Lower lobe of right lung (tissue), 2 donors: ENCODE data around the gene FRMPD2. TPM values are rescaled to one million over a fixed set of nuclear protein-coding genes. Genes with fewer than 3 reads are reported as not detected.

Source experiments
- ATAC-seq, 2 donors: fragments of 200-7000 bp; cut with Tn5 transposase; one replicate each; pipeline ENCODE4 v1.9.1; 2020 to 2022; ENCODE audit warnings: mild to moderate bottlenecking in 2 of 2, moderate library complexity in 2 of 2
- DNase-seq: peaks from one replicate; pipeline ENCODE4 v3.0.0-alpha.2; 2020
- H3K27ac ChIP-seq: fragments of 200-600 bp; one replicate; pipeline ENCODE4 v1.8.0; 2022
- H3K27me3 ChIP-seq: fragments of 200-600 bp; one replicate; pipeline ENCODE4 v1.8.0; 2022; ENCODE audit warnings: low read depth
- H3K36me3 ChIP-seq: fragments of 200-600 bp; one replicate; pipeline ENCODE4 v1.8.0; 2022; ENCODE audit warnings: mild to moderate bottlenecking
- H3K4me1 ChIP-seq: fragments of 200-600 bp; one replicate; pipeline ENCODE4 v1.8.0; 2022
- H3K4me3 ChIP-seq: fragments of 200-600 bp; one replicate; pipeline ENCODE4 v1.8.0; 2022; ENCODE audit warnings: mild to moderate bottlenecking
- H3K9me3 ChIP-seq: fragments of 200-600 bp; one replicate; pipeline ENCODE4 v1.8.0; 2022
- CTCF ChIP-seq: fragments of 200-600 bp; IDR thresholded peaks from one replicate; pipeline ENCODE4 v1.8.0; 2022; ENCODE audit warnings: antibody characterized with exemption, mild to moderate bottlenecking
- intact Hi-C: fragments of 100-400 bp; cut with DNase I; formaldehyde crosslinking; loops from one replicate; pipeline ENCODE4 v1.11.0; 2022
- total RNA-seq: library from RNA; stranded (reverse); fragmentation: NEBNext Ultra II Directional; extraction: Animal tissue kit (Norgen Biotek cat#: 25700); gene quantifications from one replicate; pipeline ENCODE4 v1.2.1, GENCODE V29; 2021
- donor health status: DM: no; HTN: yes; CAD: no; lungs with severe emphysema.

FRMPD2 gene
- total RNA-seq, 1 donor from 2014 or later: 5.3 TPM

GRCh38 chr10:48214716-48215485 lies 59.6 kb downstream of the FRMPD2 start:
- DNase-seq (no peak), ATAC-seq (no peak)
- Histone ChIP-seq H3K27ac (no peak overlapping the region), H3K4me3 (no peak overlapping the region), H3K4me1 (no peaks in the 10 kb centered on the region), H3K9me3 (no peaks in the 10 kb centered on the region), H3K36me3 (no peaks in the 10 kb centered on the region), H3K27me3 (no peaks in the 10 kb centered on the region)
- intact Hi-C loops: no loop called here
- TF ChIP-seq CTCF: no peak

GRCh38 chr10:48213047-48213446 lies 61.4 kb downstream of the FRMPD2 start:
- ATAC-seq (no peak), DNase-seq (no peak)
- no peaks in the 10 kb centered on the region for H3K36me3 ChIP-seq
- H3K27ac ChIP-seq: no peak overlapping the region
- H3K4me3 ChIP-seq: no peak overlapping the region
- no peaks in the 10 kb centered on the region for H3K4me1 ChIP-seq
- H3K27me3 ChIP-seq: no peaks in the 10 kb centered on the region
- no peaks in the 10 kb centered on the region for H3K9me3 ChIP-seq
- intact Hi-C loops: no loop called here
- no peak for TF ChIP-seq CTCF

DNA sequence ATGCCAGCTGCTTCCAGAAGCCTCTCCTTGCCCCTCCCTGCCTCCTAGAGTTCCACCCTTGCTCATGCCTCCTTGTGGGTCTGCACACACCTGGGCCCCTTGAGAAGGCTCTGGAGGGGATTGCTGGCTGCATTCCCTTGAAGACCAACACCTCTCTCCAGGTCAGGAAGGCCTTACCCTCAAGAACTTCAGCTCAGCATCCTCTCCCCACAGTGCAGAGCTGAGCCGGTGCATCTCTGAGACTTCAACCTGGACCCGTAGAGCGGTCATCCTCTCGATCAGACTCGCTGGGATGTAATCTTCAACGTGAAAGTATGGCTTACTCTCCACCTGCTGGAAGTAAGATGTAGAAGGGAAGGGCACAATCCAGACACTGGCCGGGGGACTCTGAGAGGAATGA lies 62.7 kb downstream of the FRMPD2 start:
- no peak for ATAC-seq
- intact Hi-C loops: no loop called here
- DNase-seq: no peak

GRCh38 chr10:48210966-48211365 lies 63.5 kb downstream of the FRMPD2 start:
- ATAC-seq (no peak), DNase-seq (no peak)
- H3K36me3 ChIP-seq: no peaks in the 10 kb centered on the region
- H3K9me3 ChIP-seq: no peaks in the 10 kb centered on the region
- no peaks in the 10 kb centered on the region for H3K27me3 ChIP-seq
- no peak for TF ChIP-seq CTCF
- H3K4me1 ChIP-seq: no peaks in the 10 kb centered on the region
- H3K27ac ChIP-seq: no peak overlapping the region
- H3K4me3 ChIP-seq: no peak overlapping the region
- intact Hi-C loops: no loop called here

More for the DNA sequence above, 62.7 kb downstream of the FRMPD2 start:
- no peak for TF ChIP-seq CTCF
- no peaks in the 10 kb centered on the region for H3K9me3 ChIP-seq
- H3K27me3 ChIP-seq: no peaks in the 10 kb centered on the region
- H3K4me3 ChIP-seq: no peak overlapping the region
- no peak overlapping the region for H3K27ac ChIP-seq
- no peaks in the 10 kb centered on the region for H3K4me1 ChIP-seq
- H3K36me3 ChIP-seq: no peaks in the 10 kb centered on the region

DNA sequence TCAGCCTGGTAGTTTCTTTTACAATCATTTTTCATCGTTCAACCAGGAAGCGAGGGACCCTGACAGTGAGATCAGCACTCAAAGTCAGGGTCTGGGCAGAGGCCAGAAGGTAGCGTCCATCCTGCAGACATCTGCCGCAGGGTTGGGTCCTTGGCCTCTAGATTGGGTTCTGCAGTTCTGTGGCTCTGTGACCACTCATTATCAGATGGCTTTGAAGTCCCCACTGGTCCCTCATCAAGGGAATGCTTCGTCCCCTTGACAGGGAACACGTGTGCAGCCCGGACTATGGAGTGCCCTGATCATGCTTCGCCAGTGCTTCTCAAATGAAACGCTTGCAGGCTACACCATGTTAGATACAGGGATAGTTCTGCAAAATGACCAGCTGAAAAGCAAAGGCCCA lies 64.1 kb downstream of the FRMPD2 start:
- DNase-seq (no peak), ATAC-seq (no peak)
- Histone ChIP-seq H3K9me3 (no peaks in the 10 kb centered on the region), H3K36me3 (no peaks in the 10 kb centered on the region), H3K27ac (no peak overlapping the region), H3K4me3 (no peak overlapping the region), H3K4me1 (no peaks in the 10 kb centered on the region), H3K27me3 (no peaks in the 10 kb centered on the region)
- intact Hi-C loops: no loop called here
- no peak for TF ChIP-seq CTCF
